ENCODE data around the gene VN1R4.
"Not testable (repeated sequence)": the region's sequence is repeated elsewhere in the genome, so short reads cannot be mapped to it uniquely, and the experiment has no call there.

Gene VN1R4

GRCh38 chr19:53290758-53291549 lies 23.4 kb upstream of the VN1R4 start:
- H3K27me3 ChIP-seq (replicated peaks): no peaks in the 10 kb centered on the region
- no peak overlapping the region for H3K4me3 ChIP-seq (ENCODE audit: low read depth, low read length)
- no peak for DNase-seq
- H3K27ac ChIP-seq: no peak overlapping the region
- in situ Hi-C loops (cut with HindIII; ENCODE audit: low pct_ligation_motif_present, low sequenced_read_pairs): no loop called here
- TF ChIP-seq, protein P1, sequence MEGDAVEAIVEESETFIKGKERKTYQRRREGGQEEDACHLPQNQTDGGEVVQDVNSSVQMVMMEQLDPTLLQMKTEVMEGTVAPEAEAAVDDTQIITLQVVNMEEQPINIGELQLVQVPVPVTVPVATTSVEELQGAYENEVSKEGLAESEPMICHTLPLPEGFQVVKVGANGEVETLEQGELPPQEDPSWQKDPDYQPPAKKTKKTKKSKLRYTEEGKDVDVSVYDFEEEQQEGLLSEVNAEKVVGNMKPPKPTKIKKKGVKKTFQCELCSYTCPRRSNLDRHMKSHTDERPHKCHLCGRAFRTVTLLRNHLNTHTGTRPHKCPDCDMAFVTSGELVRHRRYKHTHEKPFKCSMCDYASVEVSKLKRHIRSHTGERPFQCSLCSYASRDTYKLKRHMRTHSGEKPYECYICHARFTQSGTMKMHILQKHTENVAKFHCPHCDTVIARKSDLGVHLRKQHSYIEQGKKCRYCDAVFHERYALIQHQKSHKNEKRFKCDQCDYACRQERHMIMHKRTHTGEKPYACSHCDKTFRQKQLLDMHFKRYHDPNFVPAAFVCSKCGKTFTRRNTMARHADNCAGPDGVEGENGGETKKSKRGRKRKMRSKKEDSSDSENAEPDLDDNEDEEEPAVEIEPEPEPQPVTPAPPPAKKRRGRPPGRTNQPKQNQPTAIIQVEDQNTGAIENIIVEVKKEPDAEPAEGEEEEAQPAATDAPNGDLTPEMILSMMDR (IDR thresholded peaks at IDR 0.05; ENCODE audit: low read depth, low read length, missing control alignments): no peak
- H3K36me3 ChIP-seq (replicated peaks): no peaks in the 10 kb centered on the region

GRCh38 chr19:53285087-53285486 lies 17.6 kb upstream of the VN1R4 start:
- no peaks in the 10 kb centered on the region for H3K27me3 ChIP-seq (replicated peaks)
- TF ChIP-seq, protein P1 (IDR thresholded peaks at IDR 0.05; ENCODE audit: low read depth, low read length, missing control alignments): no peak
- no peak overlapping the region for H3K4me3 ChIP-seq (ENCODE audit: low read depth, low read length)
- no peak overlapping the region for H3K27ac ChIP-seq
- in situ Hi-C loops (cut with HindIII; ENCODE audit: low pct_ligation_motif_present, low sequenced_read_pairs): no loop called here
- DNase-seq: no peak
- H3K36me3 ChIP-seq (replicated peaks): no peaks in the 10 kb centered on the region

GRCh38 chr19:53281947-53282346 lies 14.4 kb upstream of the VN1R4 start:
- in situ Hi-C loops (cut with HindIII; ENCODE audit: low pct_ligation_motif_present, low sequenced_read_pairs); H3K27ac ChIP-seq; H3K27me3 ChIP-seq (replicated peaks); H3K36me3 ChIP-seq (replicated peaks); H3K4me3 ChIP-seq (ENCODE audit: low read depth, low read length); DNase-seq: not testable (repeated sequence)

DNA sequence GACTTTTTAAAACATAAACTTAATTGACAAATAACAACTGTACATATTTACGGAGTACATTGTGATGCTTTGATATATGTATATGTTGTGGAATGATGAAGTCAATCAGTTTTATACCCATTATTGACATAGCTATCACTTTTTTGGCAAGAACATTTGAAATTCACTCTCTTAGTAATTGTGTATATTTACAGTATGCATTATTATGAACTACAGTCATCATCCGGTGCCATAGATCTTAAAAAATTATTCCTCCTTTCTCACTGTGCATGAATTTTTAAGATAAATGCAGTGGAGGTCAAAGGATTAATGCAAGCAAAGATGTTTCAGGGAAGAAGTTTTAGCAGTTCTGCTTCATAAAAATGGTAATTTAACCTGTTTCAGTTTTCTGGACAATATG lies 8.0 kb upstream of the VN1R4 start:
- no peaks in the 10 kb centered on the region for H3K27me3 ChIP-seq (replicated peaks)
- H3K4me3 ChIP-seq (ENCODE audit: low read depth, low read length): no peak overlapping the region
- in situ Hi-C loops (cut with HindIII; ENCODE audit: low pct_ligation_motif_present, low sequenced_read_pairs): no loop called here
- DNase-seq: no peak
- no peak overlapping the region for H3K27ac ChIP-seq
- no peaks in the 10 kb centered on the region for H3K36me3 ChIP-seq (replicated peaks)
- TF ChIP-seq, protein P1 (IDR thresholded peaks at IDR 0.05; ENCODE audit: low read depth, low read length, missing control alignments): no peak

DNA sequence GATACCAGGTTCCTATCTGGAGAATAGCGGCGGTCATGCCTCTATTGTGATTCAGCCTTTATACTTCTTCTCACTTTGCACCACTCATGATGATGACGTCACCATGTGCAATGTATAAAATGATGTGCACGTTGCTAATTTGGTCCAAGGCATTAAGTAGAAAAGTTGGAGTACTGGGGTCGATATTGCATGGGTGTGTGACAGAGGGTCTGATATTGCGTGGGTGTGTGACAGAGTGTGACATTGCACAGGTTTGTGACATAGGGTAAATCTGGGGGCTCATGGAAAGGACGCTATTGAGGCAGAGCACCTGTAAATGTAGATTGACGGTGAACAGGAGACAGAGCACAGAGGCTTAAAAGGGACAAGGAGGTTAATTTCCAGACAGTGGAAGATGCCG lies 4.5 kb upstream of the VN1R4 start:
- Histone ChIP-seq H3K27me3 (replicated peaks) (no peaks in the 10 kb centered on the region), H3K4me3 (ENCODE audit: low read depth, low read length) (no peak overlapping the region), H3K36me3 (replicated peaks) (no peaks in the 10 kb centered on the region), H3K27ac (no peak overlapping the region)
- DNase-seq: no peak
- in situ Hi-C loops (cut with HindIII; ENCODE audit: low pct_ligation_motif_present, low sequenced_read_pairs): no loop called here
- TF ChIP-seq, protein P1 (IDR thresholded peaks at IDR 0.05; ENCODE audit: low read depth, low read length, missing control alignments): no peak

DNA sequence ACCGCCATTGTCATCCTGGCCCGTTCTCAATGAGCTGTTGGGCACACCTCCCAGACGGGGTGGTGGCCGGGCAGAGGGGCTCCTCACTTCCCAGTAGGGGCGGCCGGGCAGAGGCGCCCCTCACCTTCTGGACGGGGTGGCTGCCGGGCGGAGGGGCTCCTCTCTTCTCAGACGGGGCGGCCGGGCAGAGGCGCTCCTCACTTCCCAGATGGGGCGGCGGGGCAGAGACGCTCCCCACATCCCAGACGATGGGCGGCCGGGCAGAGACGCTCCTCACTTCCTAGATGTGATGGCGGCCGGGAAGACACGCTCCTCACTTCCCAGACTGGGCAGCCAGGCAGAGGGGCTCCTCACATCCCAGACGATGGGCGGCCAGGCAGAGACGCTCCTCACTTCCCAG lies 2.3 kb upstream of the VN1R4 start:
- DNase-seq; in situ Hi-C loops (cut with HindIII; ENCODE audit: low pct_ligation_motif_present, low sequenced_read_pairs); H3K27me3 ChIP-seq (replicated peaks); H3K36me3 ChIP-seq (replicated peaks); H3K27ac ChIP-seq; H3K4me3 ChIP-seq (ENCODE audit: low read depth, low read length): not testable (repeated sequence)
